Femur (tissue), 1 donor: Measurements from ENCODE around the gene PPP6R2.

Experiments
- DNase-seq: peaks from one replicate; pipeline ENCODE4 v3.0.0-alpha.2; 2017

The PPP6R2 gene

DNA sequence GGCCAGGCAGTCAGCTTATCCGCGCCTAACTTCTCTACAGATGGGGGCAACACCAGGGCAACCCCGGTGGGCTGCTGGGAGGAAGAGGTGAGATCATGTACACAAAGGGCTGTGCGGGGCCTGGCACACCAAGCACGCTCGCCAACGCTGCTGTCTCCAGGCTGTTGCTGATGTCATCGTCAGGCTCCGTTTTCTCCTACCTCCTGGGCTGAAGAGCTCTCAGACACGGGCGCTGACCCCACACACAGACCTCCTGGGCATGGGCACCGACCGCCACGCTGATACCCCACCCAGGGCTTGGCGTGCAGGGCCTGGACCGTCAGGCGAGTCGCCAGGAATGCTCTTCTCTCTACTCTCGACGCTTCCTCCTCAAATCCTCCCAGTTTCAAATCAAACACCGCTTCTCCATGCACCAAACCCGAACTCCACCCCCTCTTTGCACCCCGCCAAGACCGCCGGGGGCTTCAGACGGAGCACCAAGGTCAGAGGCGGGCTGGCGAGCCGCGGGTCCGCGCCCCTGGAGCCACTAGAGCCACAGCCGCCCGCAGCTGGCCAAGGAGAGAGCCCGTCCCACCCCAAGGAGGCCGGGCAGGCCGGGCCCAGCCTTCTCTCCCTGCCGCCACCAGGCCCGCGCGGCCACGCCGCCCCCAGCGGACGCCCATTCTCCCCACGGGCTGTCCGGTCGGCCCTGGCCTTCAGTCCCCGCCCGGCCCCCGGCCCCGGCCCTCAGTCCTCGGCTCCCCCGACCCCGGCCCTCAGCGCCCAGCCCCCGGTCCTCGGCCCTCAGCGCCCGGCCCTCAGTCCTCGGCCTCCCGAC, 130.9 kb downstream of the PPP6R2 start:
- no peak for DNase-seq

DNA sequence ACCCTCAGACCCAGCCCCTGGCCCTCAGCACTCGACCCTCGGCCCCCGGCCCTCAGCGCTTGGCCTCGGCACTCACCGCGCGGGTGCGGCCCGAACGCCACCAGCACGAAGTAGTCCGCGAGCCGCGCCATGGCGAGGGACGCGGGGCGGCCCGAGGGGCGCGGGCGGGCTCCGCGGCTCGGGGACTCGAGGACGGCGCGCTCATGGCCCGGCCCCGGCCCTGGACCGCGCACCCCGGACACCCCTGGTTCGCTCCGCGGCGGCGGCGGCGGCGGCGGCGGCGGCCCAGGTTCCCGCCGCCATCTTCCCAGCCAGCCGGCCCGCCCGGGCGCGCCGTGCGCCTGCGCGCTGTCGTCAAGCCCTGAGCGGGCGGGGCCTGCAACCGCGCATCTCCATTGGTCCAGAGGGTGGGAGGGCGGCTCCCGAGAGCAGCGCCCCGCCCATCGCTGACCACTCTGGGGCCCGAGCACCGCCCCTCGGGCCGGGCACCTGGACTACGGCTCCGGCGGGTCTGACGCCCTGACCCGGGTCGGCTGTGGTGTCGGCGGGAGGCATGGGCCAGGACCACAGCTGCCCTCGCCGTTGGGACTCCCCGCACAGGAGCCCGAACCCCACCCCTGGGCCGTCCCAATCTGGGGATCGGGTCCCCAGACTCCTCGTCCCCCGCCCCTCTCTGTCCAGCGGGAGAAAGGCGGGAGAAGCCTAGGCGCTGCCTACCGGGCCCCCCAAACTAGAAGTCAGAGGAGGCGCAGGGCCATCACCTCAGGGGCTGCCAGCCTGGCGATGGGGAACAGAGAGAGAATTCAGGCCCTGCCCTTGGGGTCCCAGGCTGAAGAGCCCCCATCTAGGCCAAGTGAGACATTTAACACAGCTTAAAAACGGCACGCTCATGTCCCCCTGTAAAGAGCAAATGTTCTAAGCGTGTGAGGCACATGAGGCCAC, 131.9 kb downstream of the PPP6R2 start, which contains the start of gene SBF1:
TSS of gene SBF1 (minus strand) at position 326 of the 942 bp plus-strand sequence. CDS start at position 131, 195 bp downstream.
- peak; percentile 94 for DNase-seq

DNA sequence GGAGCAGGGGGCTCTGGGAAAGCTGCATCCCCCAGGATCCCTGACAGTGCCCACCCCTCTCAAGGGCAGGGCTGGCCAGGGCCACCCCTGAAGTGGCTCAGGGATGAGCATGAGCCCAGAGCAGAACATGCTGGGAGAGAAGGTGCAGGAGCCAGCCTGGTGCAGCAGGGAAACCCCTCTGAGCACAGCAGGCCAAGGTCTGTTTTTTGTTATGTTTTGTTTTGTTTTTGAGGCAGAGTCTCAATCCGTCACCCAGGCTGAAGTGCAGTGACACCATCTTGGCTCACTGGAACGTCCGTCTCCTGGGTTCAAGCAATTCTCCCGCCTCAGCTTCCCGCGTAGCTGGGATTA, 132.5 kb downstream of the PPP6R2 start:
- DNase-seq: no peak

DNA sequence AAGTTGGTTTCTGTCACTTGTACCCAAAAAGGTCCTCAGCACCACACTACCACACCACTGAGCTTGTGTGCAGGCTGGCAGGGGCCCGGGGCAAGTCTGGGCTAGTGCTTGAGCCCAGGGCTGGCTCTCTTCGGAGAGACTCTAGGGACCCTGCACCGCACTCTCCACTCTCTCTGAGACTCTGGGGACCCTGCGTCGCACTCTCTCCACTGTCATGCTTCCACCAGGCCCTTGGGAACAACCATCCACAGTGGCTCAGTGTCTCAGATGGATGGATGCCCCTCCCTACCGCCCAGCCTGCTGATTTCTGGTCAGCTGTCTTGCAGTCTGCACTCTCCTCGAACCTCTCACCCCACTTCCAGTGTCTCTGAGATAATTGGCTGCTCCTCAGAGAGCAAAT, 133.7 kb downstream of the PPP6R2 start:
- DNase-seq: no peak

DNA sequence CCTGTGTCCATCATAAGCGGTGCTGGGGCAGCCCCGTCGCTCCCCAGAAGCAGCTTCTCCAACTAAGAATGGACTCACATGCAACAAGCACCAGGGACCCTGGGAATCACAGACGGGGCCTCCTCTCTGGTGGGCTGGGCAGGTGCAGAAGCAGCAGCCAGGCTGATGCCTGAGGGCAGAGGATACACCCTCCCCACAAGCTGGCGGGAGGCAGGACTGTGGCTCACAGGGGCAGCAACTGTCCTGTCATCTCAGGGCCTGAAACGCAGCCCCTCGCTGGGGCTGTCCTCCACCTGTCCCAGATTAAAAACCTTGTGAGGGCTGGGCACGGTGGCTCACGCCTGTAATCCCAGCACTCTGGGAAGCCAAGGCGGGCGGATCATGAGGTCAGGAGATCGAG, 134.8 kb downstream of the PPP6R2 start:
- no peak for DNase-seq

DNA sequence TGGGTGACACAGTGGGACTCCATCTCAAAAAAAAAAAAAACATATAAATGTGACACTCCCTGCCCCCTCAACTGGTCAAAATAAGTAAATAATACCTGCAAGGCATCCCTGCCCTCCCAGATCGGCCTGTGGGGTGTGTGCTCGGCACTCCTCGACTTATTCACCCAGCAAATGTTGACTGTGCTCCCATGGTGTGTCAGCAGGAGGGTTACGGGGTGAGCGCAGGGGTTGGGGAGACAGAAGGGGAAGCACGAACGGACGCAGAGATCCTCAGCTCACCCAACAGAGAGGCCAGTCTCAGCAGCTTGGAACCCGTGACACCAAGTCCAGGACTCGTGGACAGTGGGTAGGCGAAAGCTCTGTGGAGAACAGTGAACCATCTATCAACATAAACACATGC, 136.6 kb downstream of the PPP6R2 start:
- DNase-seq: no peak

DNA sequence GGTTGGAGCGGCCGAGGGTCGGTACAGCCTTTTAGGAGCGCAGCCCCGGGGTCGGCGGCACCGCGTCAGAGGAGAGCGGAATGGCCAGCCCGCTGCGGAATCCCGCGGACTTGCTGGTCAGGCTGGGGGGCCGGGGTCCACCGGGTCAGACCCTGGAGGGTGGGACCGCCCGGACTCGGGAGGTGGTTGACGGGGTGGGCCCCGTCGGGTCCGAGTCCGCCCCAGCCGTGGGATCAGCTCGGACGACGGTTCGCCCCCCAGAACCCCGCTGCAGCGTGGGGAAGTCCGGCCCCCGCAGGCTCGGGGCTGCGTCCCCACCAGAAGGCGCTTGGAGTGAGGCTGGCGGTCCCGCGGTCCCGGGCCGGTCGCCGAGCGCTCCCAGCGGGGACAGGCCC, 137.9 kb downstream of the PPP6R2 start:
- no peak for DNase-seq

DNA sequence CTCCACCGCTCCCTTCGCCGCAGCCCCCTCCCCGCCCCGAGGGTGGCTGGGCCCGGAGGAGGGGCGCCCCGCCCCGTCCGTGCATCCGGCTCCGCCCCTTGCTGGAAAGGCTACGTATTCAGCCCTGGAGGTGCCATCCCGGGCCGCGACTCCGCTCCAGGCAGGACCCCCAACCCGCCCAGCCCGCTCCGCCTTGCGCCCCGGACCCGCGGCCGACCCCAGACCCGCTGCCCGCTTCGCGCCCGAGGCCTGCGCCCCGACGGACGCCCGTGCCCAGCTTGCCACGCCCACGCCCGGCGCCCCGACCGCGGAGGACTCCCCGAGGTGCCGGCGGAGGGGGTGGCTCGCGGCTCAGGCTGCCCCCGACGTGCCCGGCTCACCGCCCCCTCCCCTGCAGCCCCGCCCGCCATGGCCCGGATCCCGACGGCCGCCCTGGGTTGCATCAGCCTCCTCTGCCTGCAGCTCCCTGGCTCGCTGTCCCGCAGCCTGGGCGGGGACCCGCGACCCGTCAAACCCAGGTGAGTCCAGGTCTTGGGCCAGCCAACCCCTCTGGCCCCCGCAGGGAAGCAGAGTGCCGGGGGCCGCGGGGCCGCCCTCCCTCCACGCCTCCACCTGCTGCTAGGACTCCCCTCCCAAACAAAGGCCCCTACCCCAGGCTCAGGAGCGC, 138.4 kb downstream of the PPP6R2 start, which contains the start of gene ADM2:
TSS of gene ADM2 (plus strand) at position 104 of the 667 bp plus-strand sequence. CDS start at position 409, 305 bp downstream.
- DNase-seq: peak; percentile 62

DNA sequence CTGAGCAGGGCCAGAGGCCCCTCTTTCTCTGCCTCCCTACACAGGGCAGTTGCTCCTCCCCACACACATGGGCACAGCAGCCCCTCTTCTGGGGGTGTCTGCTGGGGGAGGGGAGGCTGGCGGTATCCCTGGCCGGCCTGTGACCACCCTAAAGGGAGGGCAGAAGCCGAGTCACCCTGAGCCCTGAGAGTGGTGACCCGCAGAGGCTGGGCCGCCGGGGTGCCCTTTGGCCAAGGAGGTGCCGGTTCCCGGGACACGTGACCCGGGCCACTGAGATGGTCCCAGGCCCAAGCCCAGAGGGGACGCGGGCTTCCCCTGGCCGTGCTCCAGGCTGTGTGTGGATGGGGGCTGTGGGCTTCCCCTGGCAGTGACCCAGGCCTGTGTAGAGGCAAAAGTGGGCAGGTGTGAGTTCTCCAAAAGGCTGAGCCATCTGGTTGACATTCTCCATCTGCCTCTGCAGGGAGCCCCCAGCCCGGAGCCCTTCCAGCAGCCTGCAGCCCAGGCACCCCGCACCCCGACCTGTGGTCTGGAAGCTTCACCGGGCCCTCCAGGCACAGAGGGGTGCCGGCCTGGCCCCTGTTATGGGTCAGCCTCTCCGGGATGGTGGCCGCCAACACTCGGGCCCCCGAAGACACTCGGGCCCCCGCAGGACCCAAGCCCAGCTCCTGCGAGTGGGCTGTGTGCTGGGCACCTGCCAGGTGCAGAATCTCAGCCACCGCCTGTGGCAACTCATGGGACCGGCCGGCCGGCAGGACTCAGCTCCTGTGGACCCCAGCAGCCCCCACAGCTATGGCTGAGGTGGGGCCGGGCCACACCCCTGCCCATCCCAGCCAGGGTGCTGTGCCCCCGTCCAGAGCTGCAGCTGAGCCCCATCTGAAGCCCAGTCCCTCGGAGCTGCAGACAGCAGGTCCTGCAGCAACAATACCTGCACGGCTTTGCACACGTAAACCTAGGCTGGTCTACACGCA, 139.3 kb downstream of the PPP6R2 start:
- DNase-seq: no peak

DNA sequence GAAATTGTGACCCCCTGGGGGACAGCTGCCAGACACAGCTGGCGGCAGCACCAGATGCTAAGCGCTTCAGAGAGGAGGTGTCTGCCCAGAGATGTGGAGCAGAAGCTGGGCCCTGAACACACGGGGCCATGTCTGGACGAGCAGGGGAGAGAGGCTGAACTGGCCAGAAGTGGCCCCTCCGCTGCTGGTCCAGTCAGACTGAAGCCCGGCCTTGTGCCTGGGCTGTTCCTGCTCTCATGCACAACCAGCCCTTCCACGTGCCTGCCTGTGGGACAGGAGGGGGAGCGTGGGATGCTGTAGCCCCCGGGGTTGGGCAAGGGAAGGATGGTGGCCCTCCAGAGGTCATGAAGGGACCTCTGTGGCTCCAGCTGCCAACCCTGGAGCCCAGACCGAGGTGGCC, 140.0 kb downstream of the PPP6R2 start:
- no peak for DNase-seq

DNA sequence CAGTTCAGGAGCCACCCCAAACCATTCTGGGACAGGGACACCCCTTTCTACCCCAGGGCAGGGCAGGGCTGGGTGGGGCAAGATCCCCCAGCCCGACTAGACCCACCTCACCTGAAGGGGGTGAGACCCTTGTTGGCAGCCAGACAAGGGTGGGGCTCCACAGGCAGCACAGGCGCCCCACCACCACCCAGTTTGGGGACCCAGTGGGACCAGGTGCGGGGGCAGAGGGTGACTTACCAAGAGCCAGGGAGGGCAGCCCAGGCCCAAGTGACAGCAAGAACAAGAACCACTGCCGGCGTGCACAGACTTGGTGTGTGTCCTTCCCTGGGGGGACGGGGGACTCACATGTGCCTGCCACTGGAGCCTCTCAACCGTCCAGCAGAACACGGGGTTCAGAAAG, 140.4 kb downstream of the PPP6R2 start:
- no peak for DNase-seq

DNA sequence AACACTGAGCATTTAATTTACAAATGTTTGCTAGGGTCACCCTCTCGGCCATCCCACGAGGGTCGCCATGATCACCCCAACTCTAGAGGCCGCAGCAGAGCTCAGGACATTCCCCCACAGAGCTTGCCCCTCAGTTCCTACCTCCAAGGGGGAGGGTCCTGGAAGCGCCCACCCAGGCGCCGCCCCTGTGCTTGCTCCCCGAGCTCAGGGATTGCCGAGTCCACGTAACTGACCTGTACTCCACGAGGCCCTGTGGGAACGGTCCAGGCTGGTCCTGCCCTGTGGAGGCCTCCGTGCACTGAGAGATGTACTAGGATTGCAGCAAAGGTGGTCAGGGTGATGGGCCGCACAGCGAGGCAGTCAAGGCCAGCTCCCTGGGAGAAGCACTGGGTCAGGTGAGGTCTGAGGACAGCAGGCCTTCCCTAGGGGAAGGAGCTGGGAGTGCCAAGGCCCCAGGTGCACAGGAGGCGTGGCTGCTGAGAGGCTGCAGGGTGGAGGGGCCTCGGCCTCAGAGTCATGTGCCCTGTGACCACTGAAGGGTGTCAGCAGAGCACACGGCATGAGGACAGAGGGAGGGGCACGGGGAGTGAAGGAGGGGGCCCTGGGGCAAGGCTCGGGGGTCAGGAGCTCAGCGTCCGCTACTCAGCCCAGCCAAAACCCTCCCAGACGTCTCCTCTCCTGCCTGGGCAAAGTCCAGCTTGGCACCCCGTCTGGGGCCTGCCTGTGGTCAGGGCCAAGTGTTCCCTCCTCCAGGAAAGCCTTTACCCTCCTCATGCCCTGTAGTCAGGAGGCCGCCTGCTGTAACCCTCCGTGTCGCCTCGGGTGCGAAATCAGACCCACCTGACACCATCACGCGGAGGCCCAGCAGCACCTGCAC, 141.1 kb downstream of the PPP6R2 start:
- no peak for DNase-seq

DNA sequence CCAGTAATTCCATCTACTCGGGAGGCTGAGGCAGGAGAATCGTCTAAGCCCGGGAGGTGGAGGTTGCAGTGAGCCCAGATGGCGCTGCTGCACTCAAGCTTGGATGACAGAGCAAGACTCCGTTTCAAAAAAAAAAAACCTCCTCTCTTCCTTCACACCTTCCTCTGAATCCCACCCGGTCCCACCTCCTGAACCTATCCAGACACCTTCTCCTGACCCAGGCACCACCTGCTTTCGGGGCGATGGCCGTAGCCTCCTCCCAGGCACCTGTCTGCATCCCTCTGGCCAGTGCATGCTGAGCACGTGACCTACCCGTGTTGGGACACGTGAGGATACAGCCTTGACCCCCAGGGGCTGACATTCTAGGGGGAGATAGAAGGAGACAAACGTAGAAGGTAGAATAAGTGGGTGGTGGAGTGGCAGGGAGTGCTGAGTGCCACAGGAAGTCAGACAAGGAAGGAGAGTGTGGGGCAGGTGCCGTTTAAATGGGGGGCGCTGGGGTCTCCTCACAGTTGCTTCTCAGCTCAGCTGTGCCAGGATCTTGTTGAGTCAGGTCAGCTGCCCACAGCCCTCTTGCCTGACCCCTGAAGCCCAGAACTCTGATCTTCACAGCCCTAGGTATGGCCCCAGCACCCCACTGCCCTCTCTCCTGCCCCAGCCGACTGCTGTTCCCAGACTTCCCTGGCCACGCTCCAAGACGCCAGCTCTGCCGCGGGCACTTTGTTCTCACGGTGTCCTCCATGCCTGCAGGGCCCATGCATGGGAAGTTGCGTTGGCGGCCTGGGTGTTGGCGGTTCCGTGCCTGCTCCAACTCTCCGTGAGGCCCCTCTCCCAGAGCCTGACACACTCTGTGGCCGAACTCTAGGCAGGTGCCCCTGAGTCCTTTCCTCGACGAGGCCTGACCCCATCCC, 142.3 kb downstream of the PPP6R2 start:
- DNase-seq: no peak

DNA sequence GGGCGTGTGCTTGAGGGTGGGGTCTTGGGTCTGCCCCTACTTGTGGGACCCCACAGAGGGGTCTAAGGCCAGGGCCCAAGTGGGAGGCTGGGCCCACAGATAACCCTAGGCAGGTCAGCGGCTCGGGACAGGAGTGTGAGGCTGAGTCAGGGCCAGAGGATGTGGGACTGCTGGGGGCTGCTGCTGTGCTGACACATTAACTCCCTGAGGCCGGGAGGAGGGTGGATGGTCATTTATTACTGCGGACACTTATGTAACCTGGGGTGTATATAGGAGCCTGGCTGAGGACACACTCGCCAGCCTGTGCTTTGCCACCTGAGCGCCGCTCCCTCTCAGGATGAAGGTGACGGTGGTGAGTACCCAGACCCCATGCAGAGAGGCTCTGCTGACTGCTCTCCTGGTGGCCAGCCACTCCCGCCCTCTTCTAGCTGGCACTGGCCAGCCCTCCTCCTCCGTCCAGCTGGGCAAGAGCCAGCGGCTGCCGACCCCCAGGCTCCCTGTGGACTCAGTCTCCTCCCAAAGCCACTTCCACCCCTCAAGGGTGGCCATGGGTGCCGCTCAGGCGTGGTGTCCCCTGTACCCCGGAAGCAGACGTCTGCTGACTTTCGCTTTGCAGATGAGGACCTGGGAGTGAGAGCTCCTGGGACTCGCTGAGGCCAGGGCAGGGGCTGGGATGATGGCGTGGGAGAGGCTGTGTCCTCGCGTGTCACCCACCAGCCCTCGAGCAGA, 143.6 kb downstream of the PPP6R2 start, which contains the start of gene MIOX:
TSS of gene MIOX (plus strand) at position 299 of the 729 bp plus-strand sequence. CDS start at position 338, 39 bp downstream.
- no peak for DNase-seq

DNA sequence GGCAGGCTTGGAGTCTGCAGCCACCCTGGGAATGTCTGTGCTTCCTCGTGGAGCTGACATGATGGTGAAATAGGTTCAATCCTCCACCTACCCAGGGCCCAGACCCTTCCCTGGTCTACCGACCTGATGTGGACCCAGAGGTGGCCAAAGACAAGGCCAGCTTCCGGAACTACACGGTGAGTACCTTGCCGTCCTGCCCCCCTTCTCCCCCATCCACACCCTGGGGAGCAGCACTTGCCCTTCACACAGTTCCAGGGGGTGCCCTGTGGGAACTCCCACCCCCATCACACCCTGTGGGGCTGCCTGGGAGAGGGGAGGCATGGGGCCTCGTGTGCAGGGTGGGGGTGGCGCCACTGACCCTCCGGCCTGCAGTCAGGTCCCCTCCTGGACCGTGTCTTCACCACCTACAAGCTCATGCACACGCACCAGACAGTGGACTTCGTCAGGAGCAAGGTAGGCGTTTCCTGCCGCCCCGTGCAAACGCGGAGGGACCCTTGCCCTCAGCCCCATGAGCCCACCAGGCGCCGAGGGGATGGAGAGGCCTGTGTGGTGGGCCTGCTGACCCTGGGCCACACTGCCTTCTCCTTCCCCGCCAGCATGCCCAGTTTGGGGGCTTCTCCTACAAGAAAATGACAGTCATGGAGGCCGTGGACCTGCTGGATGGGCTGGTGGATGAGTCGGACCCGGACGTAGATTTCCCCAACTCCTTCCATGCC, 144.3 kb downstream of the PPP6R2 start:
- DNase-seq: no peak

DNA sequence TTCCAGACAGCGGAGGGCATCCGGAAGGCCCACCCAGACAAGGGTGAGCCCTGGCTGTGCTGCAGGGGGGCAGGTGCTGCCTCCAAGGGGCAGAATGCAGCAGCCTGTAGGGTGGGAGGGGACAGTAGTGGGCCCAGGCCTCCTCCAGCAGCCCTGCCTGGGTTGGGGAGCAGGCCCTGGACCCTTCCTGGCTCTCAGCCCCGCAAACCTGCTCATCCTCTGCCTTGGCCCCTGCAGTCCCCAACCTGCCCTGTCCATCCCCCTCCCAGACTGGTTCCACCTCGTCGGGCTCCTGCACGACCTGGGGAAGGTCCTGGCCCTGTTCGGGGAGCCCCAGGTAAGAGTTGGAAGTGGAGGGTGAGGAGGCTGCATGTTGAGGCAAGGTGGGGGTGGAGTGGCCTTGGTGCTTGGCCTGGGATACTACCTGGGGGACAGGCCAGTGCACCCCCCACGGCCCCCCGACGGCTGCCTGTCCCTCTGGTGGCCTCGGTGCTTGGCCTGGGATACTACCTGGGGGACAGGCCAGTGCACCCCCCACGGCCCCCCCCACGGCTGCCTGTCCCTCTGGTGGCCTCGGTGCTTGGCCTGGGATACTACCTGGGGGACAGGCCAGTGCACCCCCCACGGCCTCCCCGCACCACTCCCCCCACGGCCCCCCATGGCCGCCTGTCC, 145.0 kb downstream of the PPP6R2 start:
- no peak for DNase-seq

DNA sequence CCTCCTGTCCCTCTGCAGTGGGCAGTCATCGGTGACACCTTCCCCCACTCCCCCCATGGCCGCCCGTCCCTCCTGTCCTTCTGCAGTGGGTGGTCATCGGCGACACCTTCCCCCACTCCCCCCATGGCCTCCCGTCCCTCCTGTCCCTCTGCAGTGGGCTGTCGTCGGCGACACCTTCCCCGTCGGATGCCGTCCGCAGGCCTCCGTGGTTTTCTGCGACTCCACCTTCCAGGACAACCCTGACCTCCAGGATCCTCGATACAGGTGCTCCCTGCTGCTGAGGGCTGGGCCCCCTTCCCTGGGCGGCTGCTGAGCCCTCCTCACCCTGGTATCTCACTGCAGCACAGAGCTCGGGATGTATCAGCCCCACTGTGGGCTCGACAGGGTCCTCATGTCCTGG, 145.8 kb downstream of the PPP6R2 start:
- DNase-seq: no peak
